NB4 (cell line): ENCODE measurements around the gene DDX41.

Experiments used
- DNase-seq: peaks from one replicate; pipeline ENCODE4 v3.0.0; 2010; ENCODE audit warnings: low read depth
- H3K4me3 ChIP-seq: one replicate; pipeline ENCODE4 v1.5.1; 2011; ENCODE audit warnings: mild to moderate bottlenecking, low read depth, low read length, moderate library complexity
- CTCF ChIP-seq: IDR thresholded peaks from one replicate; pipeline ENCODE4 v1.5.1; 2012; ENCODE audit warnings: low read depth, low read length
- MYC ChIP-seq: IDR thresholded peaks from 2 replicates; pipeline ENCODE4 v1.6.1; 2011; ENCODE audit warnings: low read depth, low read length
- POLR2A ChIP-seq: IDR thresholded peaks from 2 replicates; pipeline ENCODE4 v1.6.1; 2011; ENCODE audit warnings: mild to moderate bottlenecking; ENCODE audit not compliant: insufficient read length; ENCODE audit errors: extremely low read depth
- TF ChIP-seq, protein P1 (sequence below): IDR thresholded peaks from 2 replicates; pipeline ENCODE4 v1.6.1; 2011; ENCODE audit warnings: low read depth, low read length

Gene DDX41

GRCh38 chr5:177468329-177468684 is 48.5 kb downstream of the DDX41 start:
- H3K4me3 ChIP-seq: no peak overlapping the region
- DNase-seq: no peak
- TF ChIP-seq MYC (no peak), CTCF (no peak), POLR2A (no peak)
- TF ChIP-seq, protein P1, sequence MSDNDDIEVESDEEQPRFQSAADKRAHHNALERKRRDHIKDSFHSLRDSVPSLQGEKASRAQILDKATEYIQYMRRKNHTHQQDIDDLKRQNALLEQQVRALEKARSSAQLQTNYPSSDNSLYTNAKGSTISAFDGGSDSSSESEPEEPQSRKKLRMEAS: no peak

DNA sequence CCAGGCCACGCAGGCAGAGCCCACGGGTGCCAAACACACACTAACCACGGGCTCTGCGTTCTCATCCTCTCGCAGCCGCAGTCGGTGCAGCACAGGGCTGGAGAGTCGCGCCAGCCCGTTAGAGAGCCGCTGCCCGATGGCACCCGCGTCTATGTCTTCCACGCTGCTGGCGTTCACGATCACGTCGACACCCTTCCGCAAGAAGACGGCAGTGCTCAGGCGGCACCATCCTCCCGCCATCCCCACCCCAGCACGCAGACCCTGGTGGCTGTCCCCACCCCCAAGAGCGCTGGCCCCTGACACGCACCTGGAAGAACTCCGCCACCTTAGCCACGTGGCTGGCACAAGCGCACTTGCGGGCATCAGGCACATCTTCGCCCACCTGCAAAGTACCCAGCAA is 49.3 kb downstream of the DDX41 start:
- TF ChIP-seq, protein P1: no peak
- TF ChIP-seq CTCF (no peak), MYC (no peak), POLR2A (no peak)
- DNase-seq: no peak
- H3K4me3 ChIP-seq: no peak overlapping the region

DNA sequence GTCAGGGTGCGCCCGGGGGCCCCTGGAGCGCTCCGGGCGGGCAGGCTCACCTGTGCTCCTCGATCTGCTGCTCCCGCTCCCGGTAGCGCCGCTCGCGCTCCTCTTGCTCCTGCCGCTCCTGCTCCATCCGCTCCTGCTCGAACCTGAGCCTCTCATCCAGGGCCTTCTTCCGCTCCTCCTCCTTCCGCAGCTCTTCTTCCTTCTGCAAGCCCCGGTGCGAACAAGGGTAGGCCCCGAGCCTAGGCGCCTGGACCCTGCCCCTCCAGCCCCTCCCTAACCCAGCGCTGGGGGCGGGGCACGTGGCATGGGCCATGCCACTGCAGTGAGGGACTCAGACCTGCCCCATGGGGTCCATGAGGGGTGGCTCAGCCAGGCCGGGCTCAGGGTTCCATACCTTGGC is 49.9 kb downstream of the DDX41 start:
- no peak for TF ChIP-seq POLR2A
- TF ChIP-seq, protein P1: no peak
- no peak for TF ChIP-seq MYC
- H3K4me3 ChIP-seq: no peak overlapping the region
- DNase-seq: no peak

DNA sequence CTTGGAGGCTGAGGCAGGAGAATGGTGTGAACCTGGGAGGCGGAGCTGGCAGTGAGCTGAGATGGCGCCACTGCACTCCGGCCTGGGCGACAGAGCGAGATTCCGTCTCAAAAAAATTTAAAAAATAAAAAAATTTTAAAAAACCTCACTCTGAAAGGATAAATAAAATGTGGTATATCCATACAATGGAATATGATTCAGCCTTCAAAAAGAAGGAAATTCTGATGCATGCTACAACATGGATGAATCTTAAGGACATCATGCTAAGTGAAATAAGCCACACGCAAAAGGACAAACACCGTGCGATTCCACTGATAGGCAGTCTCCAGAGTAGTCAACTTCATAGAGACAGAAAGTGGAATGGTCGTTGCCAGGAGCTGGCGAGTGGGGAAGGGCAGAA is 51.7 kb downstream of the DDX41 start:
- no peak for DNase-seq
- TF ChIP-seq, protein P1: no peak
- TF ChIP-seq POLR2A (no peak), MYC (no peak), CTCF (no peak)
- H3K4me3 ChIP-seq: no peak overlapping the region

DNA sequence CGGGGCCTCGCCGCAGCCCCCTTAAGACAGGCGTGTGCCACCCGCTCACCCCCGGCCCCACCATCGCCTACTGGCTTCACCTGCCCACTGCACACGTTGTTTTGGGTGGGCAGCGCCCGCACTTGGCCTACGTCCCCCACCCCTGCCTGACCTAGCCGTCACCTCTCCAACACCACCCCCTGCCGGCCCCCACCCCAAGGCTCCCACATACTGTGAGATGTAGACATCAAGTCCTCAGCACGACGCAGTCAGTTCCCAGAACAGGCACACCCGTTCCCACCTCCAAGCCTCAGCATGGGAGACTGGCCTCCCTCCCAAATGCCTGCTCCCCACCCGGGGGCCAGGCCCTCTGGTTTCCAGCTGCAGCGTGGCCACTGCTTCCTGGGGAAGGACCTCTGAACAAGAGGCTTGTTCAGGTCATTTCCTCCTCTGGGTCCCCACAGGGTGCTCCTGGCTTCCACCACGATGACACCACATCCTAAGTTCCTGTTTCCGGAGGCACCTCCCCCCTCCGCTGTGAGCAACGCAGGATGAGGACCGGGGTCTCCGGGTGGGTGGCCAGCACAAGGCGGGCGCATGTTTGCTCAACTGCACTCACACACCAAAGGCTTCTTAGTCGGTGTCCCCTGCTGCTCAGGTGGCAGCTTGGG is 54.6 kb downstream of the DDX41 start:
- peak overlapping the region; percentile 48 for H3K4me3 ChIP-seq
- TF ChIP-seq CTCF (no peak), MYC (peak; percentile 41)
- DNase-seq: peak; percentile 88
